Left ventricle myocardium inferior (tissue), 1 donor: ENCODE data around the gene RCL1. TPM values are rescaled to one million over a fixed set of nuclear protein-coding genes. Genes with fewer than 3 reads are reported as not detected.

Experiments used
- DNase-seq: peaks from one replicate; pipeline ENCODE4 v3.0.0-alpha.2; 2020
- H3K27ac ChIP-seq: fragments of 200-600 bp; replicated peaks from 2 replicates; pipeline ENCODE4 v1.8.0; 2021
- H3K27me3 ChIP-seq: fragments of 200-600 bp; 2 replicates; pipeline ENCODE4 v1.8.0; 2021; ENCODE audit warnings: low read depth
- H3K36me3 ChIP-seq: fragments of 200-600 bp; 2 replicates; pipeline ENCODE4 v1.8.0; 2021
- H3K4me1 ChIP-seq: fragments of 200-600 bp; 2 replicates; pipeline ENCODE4 v1.8.0; 2021
- H3K4me3 ChIP-seq: fragments of 200-600 bp; 2 replicates; pipeline ENCODE4 v1.8.0; 2021; ENCODE audit warnings: mild to moderate bottlenecking, moderate library complexity
- H3K9me3 ChIP-seq: fragments of 200-600 bp; replicated peaks from 2 replicates; pipeline ENCODE4 v1.8.0; 2021
- intact Hi-C: fragments of 100-400 bp; cut with micrococcal nuclease; formaldehyde crosslinking; loops from one replicate; pipeline ENCODE4 v1.11.0; 2022
- total RNA-seq: library from RNA; stranded (reverse); fragmentation: NEBNext Ultra II Directional; extraction: Animal tissue kit (Norgen Biotek cat#: 25700); gene quantifications from one replicate; pipeline ENCODE4 v1.2.1, GENCODE V29; 2021
- TF ChIP-seq, protein P1 (sequence below): fragments of 200-600 bp; IDR thresholded peaks from 2 replicates; pipeline ENCODE4 v1.8.0; 2021; ENCODE audit warnings: antibody characterized with exemption, mild to moderate bottlenecking, borderline replicate concordance
- donor health status: DM: no; HTN: yes; CAD: no; lungs with severe emphysema.

The RCL1 gene
- total RNA-seq, 1 donor from 2014 or later, result 4.9 TPM

DNA sequence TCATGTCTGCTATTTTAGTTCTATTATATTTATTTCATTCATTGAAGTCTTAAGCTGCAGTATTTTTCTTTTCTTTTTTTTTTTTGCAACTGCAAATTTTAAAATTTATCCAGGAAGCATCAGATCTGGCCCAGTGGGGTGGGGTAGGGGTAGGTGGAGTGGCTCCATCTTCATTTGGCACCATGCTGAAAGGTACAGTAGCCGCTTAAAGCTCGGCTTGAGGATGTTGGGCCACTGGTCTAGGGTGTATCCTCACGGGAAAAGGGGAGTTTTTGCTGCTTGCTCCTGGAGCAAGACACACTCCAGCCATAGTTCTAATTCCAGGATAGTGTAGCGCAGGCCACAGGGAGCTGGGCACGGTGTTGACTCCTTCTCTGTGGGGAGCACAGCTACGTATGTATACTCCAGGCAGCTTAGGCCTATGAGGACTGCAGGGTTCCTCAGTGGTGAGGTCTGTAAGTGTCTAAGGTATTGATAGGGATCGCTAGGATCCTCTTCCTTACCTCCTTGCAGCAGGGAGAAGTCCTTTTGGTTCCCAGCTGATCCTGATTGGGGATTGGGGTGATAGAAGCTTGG, 22.7 kb downstream of the RCL1 start:
- Histone ChIP-seq H3K4me3 (no peak overlapping the region), H3K36me3 (no peaks in the 10 kb centered on the region), H3K27ac (no peak overlapping the region), H3K9me3 (peaks cover 15% of the 10 kb centered on the region), H3K27me3 (no peaks in the 10 kb centered on the region), H3K4me1 (no peaks in the 10 kb centered on the region)
- DNase-seq, result no peak
- TF ChIP-seq, protein P1, sequence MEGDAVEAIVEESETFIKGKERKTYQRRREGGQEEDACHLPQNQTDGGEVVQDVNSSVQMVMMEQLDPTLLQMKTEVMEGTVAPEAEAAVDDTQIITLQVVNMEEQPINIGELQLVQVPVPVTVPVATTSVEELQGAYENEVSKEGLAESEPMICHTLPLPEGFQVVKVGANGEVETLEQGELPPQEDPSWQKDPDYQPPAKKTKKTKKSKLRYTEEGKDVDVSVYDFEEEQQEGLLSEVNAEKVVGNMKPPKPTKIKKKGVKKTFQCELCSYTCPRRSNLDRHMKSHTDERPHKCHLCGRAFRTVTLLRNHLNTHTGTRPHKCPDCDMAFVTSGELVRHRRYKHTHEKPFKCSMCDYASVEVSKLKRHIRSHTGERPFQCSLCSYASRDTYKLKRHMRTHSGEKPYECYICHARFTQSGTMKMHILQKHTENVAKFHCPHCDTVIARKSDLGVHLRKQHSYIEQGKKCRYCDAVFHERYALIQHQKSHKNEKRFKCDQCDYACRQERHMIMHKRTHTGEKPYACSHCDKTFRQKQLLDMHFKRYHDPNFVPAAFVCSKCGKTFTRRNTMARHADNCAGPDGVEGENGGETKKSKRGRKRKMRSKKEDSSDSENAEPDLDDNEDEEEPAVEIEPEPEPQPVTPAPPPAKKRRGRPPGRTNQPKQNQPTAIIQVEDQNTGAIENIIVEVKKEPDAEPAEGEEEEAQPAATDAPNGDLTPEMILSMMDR, result no peak
- intact Hi-C loops, result no loop called here

DNA sequence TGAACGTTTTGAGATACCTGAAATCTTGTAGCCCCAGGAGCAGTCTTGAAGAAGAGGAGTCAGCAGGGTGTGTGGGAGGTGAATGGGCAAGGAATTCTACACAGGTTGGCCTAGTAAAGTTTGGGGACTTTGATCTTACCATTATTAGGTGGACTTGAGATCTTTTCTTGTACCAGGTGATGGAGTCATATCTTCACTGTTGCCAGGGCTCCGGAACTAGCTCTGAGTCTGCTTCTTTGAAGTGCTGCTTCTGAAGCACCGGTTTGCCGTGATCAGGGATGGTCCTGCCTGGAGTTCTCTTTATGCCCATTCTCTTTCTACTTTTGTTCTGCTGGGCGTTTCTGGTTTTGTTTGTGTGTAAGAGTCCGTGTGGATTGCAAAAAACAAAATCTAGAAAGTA, 27.4 kb downstream of the RCL1 start:
- DNase-seq, result no peak
- Histone ChIP-seq H3K4me3 (no peak overlapping the region), H3K36me3 (no peaks in the 10 kb centered on the region), H3K27me3 (no peaks in the 10 kb centered on the region), H3K27ac (no peak overlapping the region), H3K9me3 (peaks cover 4% of the 10 kb centered on the region), H3K4me1 (peaks cover 10% of the 10 kb centered on the region)
- intact Hi-C loops, result no loop called here
- TF ChIP-seq, protein P1, result no peak

DNA sequence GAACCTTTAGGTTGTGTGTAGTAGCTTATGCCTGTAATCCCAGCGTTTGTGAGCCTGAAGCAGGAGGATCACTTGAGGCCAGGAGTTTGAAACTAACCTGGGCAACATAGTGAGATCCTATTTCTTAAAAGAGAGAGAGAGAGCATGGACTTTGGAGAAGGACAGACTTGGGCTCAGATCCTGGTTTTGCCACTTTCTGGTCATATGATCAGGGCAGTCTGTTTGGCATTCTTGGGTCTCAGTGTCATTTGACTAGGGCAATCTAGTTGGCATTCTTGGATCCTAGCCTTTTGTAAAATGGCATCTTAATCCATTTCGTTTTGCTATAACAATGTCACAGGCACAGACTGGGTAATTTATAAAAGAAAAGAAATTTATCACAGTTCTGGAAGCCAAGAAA, 28.4 kb downstream of the RCL1 start:
- H3K9me3 ChIP-seq, result no peaks in the 10 kb centered on the region
- H3K27ac ChIP-seq, result no peak overlapping the region

DNA sequence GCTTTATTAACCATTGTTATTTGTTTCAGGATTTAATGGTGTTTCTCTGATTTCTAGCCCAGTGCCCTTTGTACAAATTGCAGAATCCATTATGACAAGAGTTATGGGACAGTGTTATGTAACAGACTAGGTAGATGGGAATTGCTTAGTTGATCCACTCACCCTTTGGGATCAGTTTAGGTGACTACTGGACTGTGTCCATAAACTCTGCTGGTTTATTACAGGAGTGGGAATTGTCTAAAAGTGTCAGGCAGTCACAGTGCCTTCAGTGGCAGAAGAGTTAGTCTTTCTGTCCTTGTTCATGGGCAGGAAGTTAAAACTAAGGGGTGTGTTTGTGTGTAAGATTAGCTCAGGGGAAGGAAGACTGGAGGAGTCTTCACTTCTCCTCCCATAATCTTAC, 29.3 kb downstream of the RCL1 start:
- Histone ChIP-seq H3K4me3 (no peak overlapping the region), H3K27ac (no peak overlapping the region), H3K36me3 (peaks cover under 1% of the 10 kb centered on the region), H3K27me3 (no peaks in the 10 kb centered on the region), H3K4me1 (peaks cover 21% of the 10 kb centered on the region), H3K9me3 (no peaks in the 10 kb centered on the region)
- DNase-seq, result no peak
- intact Hi-C loops, result no loop called here
- TF ChIP-seq, protein P1, result no peak

More for the DNA sequence above, 28.4 kb downstream of the RCL1 start:
- H3K4me3 ChIP-seq, result no peak overlapping the region
- TF ChIP-seq, protein P1, result no peak
- no peaks in the 10 kb centered on the region for H3K27me3 ChIP-seq
- intact Hi-C loops, result no loop called here
- no peaks in the 10 kb centered on the region for H3K36me3 ChIP-seq
- peaks cover 11% of the 10 kb centered on the region for H3K4me1 ChIP-seq
- DNase-seq, result no peak

DNA sequence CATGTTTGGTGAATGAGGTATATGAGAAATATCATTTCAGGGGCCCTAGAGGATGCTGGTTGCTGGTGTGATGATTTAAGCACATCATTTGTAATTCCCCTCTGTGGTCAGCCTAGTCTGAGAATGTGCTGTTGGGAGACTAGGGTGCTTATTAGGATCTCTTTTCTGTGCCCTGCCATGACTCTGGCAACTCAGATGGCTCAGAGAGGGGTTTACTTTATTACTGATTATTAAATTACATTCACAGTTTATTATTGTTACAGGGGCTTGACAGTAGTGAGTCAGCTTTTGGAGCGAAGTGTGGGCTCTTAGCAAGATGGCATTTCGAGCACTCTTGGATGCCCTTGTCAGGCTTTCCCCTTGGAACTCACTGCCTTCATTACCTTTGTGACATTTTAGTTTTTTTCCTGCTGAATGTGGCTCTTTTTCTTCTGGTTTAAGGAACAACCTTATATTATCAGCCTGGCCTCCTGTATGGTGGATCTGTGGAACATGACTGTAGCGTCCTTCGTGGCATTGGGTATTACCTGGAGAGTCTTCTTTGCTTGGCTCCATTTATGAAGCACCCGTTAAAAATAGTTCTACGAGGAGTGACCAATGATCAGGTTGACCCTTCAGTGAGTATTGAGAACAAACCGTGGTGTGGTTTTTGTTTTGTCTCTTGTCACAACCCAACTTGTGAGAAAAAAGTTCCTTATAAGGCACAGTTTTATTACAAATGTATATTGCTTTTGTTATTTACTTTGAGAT, 33.8 kb downstream of the RCL1 start:
- no peak for DNase-seq
- Histone ChIP-seq H3K36me3 (peaks cover 3% of the 10 kb centered on the region), H3K9me3 (no peaks in the 10 kb centered on the region), H3K4me3 (no peak overlapping the region), H3K27ac (no peak overlapping the region), H3K4me1 (peaks cover 34% of the 10 kb centered on the region), H3K27me3 (no peaks in the 10 kb centered on the region)
- TF ChIP-seq, protein P1, result no peak
- intact Hi-C loops, result no loop called here
